Panc1 (cell line): ENCODE data around the gene EPHA7.

ENCODE experiments used
- POLR2AphosphoS5 ChIP-seq: IDR thresholded peaks from 2 replicates; pipeline ENCODE4 v1.6.1; 2012; ENCODE audit warnings: mild to moderate bottlenecking, low read depth, low read length, moderate library complexity
- TCF7L2 ChIP-seq: IDR thresholded peaks from 2 replicates; pipeline ENCODE4 v1.6.1; 2011; ENCODE audit warnings: mild to moderate bottlenecking, low read depth, low read length, inconsistent platforms
- TF ChIP-seq, protein P1 (sequence below): fragments of 450-650 bp; IDR thresholded peaks from 2 replicates; pipeline ENCODE4 v1.5.1; 2017; ENCODE audit warnings: mild to moderate bottlenecking

DNA sequence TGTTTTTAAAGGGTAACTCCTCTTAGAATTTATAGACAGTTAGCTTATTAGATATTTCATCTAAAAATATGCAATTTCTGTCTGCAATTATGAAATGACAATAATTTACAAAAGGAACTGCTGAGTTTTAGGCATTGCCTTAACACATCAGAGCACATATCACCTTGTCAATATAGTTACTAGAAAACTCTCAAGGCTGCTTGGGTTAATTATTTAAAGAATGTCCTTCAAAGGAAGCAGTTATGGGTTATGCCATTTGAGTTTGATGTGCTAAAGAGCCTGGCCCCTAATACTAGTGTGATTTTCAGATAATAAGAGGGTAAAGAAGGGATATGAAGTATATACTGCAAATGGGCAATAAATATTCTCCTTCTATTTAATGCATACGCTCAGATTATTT lies 192.5 kb downstream of the EPHA7 start:
- TF ChIP-seq POLR2AphosphoS5 (no peak), TCF7L2 (no peak)
- TF ChIP-seq, protein P1, sequence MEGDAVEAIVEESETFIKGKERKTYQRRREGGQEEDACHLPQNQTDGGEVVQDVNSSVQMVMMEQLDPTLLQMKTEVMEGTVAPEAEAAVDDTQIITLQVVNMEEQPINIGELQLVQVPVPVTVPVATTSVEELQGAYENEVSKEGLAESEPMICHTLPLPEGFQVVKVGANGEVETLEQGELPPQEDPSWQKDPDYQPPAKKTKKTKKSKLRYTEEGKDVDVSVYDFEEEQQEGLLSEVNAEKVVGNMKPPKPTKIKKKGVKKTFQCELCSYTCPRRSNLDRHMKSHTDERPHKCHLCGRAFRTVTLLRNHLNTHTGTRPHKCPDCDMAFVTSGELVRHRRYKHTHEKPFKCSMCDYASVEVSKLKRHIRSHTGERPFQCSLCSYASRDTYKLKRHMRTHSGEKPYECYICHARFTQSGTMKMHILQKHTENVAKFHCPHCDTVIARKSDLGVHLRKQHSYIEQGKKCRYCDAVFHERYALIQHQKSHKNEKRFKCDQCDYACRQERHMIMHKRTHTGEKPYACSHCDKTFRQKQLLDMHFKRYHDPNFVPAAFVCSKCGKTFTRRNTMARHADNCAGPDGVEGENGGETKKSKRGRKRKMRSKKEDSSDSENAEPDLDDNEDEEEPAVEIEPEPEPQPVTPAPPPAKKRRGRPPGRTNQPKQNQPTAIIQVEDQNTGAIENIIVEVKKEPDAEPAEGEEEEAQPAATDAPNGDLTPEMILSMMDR, result no peak
